ENCODE measurements around the gene RASAL1.

- TF ChIP-seq POLR2A (IDR thresholded peaks at IDR 0.05; ENCODE audit: low read length): no peak
- no peak for TF ChIP-seq CTCF (IDR thresholded peaks at IDR 0.05)
- TF ChIP-seq ZSCAN20 (CRISPR knock-in tag; IDR thresholded peaks at IDR 0.05): no peak
- TF ChIP-seq PHF8 (IDR thresholded peaks at IDR 0.05; ENCODE audit: borderline replicate concordance, low read depth): no peak
- TF ChIP-seq PBX3 (IDR thresholded peaks at IDR 0.05): no peak
- TF ChIP-seq MAZ (IDR thresholded peaks at IDR 0.05; ENCODE audit: borderline replicate concordance, low read depth, low read length): no peak
These were observed 40.8 kb downstream of the RASAL1 start for GRCh38 chr12:113094738-113095137.
